Suprapubic skin (tissue), 4 donors: ENCODE measurements around the gene STIP1. TPM values are rescaled to one million over a fixed set of nuclear protein-coding genes. Genes with fewer than 3 reads are reported as not detected.
"Not testable (repeated sequence)": the region's sequence is repeated elsewhere in the genome, so short reads cannot be mapped to it uniquely, and the experiment has no call there.

Source experiments
- DNase-seq, 2 donors: peaks; one replicate each; pipeline ENCODE4 v3.0.0-alpha.2; 2019; ENCODE audit warnings: low spot score in 2 of 2
- H3K27ac ChIP-seq: fragments of 200-600 bp; sonication (generic); one replicate; pipeline ENCODE4 v1.5.1; 2019
- H3K27me3 ChIP-seq: fragments of 200-600 bp; sonication (generic); one replicate; pipeline ENCODE4 v1.5.1; 2019
- H3K36me3 ChIP-seq: fragments of 200-600 bp; sonication (generic); one replicate; pipeline ENCODE4 v1.5.1; 2019
- H3K4me1 ChIP-seq: fragments of 200-600 bp; sonication (generic); one replicate; pipeline ENCODE4 v1.5.1; 2019
- H3K4me3 ChIP-seq: fragments of 200-600 bp; sonication (generic); one replicate; pipeline ENCODE4 v1.5.1; 2019; ENCODE audit warnings: mild to moderate bottlenecking
- H3K9me3 ChIP-seq: fragments of 200-600 bp; sonication (generic); one replicate; pipeline ENCODE4 v1.5.1; 2019
- CTCF ChIP-seq, 2 donors: fragments of 200-600 bp in 1 of 2; fragments of 450-650 bp in 1 of 2; sonication (generic) in 1 of 2; IDR thresholded peaks; one replicate each; pipeline ENCODE4 v1.5.1; 2016 to 2019; ENCODE audit warnings: antibody characterized with exemption in 2 of 2, mild to moderate bottlenecking in 1 of 2, moderate library complexity in 1 of 2
- EP300 ChIP-seq: sonication (generic); formaldehyde crosslinking; IDR thresholded peaks from one replicate; pipeline ENCODE4 v1.6.1; 2017; ENCODE audit warnings: antibody characterized with exemption
- POLR2A ChIP-seq, 2 donors: fragments of 450-650 bp; IDR thresholded peaks; one replicate each; pipeline ENCODE4 v1.6.1; 2017; ENCODE audit warnings: antibody characterized with exemption in 2 of 2, mild to moderate bottlenecking in 2 of 2, moderate library complexity in 2 of 2
- POLR2AphosphoS5 ChIP-seq, 3 donors: sonication (generic); formaldehyde crosslinking; IDR thresholded peaks; one replicate each; pipeline ENCODE4 v1.6.1; 2017; ENCODE audit warnings: antibody characterized with exemption in 3 of 3
- WGBS: methylation state at CpG from one replicate; pipeline ENCODE4 v1.1.5; 2018; 5-methylcytosine and 5-hydroxymethylcytosine counted together
- total RNA-seq, 4 donors: library from RNA; depleted of rRNA; stranded (reverse); fragments of >200 nt; gene quantifications; one replicate each; pipeline ENCODE4 v1.1.0, GENCODE V29; 2016

The STIP1 gene
- total RNA-seq, 4 donors from 2014 or later = 47.1 to 93.9 (median 87.4) TPM

DNA sequence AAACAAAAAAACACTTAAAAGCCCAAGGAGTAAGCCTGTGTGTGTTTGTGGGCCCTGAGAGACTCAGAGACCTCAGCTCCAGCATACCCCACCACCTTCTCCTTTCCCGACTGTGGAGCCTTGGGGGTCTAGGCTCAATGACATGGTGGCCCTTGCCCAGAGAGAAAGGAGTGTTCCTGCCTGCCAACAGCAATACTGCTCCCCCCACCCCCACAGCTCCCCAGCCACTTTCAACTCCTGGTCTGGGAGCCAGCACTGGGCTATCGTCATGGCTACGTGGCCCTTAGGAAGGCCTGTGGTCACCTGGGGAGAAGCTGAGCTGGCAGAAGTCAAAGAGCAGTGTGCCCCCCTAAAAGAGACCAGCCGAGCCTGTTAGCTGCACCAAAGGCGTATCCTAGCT, 58.1 kb downstream of the STIP1 start:
- TF ChIP-seq POLR2AphosphoS5 (IDR thresholded peaks at IDR 0.05) = no peak
- no peak for TF ChIP-seq CTCF (IDR thresholded peaks at IDR 0.05)
- TF ChIP-seq EP300 = no peak
- no peak for TF ChIP-seq POLR2A (IDR thresholded peaks at IDR 0.05)
- 59% methylated on average over 5 of the region's 5 CpGs for WGBS
- no peak for DNase-seq

GRCh38 chr11:64244966-64245365, 59.0 kb downstream of the STIP1 start:
- WGBS = 40% methylated on average over 2 of the region's 6 CpGs
- H3K4me1 ChIP-seq = peaks cover 59% of the 10 kb centered on the region
- no peaks in the 10 kb centered on the region for H3K9me3 ChIP-seq
- peak overlapping the region; percentile 75 for H3K4me3 ChIP-seq
- peak overlapping the region; percentile 91 for H3K27ac ChIP-seq
- TF ChIP-seq POLR2A (IDR thresholded peaks at IDR 0.05) = no peak
- no peak for TF ChIP-seq CTCF (IDR thresholded peaks at IDR 0.05)
- TF ChIP-seq POLR2AphosphoS5 (IDR thresholded peaks at IDR 0.05) = no peak
- TF ChIP-seq EP300 = no peak
- DNase-seq = no peak
- H3K36me3 ChIP-seq = peaks cover 12% of the 10 kb centered on the region
- no peaks in the 10 kb centered on the region for H3K27me3 ChIP-seq

More for the DNA sequence above, 58.1 kb downstream of the STIP1 start:
- Histone ChIP-seq H3K36me3 (peaks cover 14% of the 10 kb centered on the region), H3K4me1 (peaks cover 67% of the 10 kb centered on the region), H3K27ac (no peak overlapping the region), H3K4me3 (no peak overlapping the region), H3K27me3 (no peaks in the 10 kb centered on the region), H3K9me3 (no peaks in the 10 kb centered on the region)

DNA sequence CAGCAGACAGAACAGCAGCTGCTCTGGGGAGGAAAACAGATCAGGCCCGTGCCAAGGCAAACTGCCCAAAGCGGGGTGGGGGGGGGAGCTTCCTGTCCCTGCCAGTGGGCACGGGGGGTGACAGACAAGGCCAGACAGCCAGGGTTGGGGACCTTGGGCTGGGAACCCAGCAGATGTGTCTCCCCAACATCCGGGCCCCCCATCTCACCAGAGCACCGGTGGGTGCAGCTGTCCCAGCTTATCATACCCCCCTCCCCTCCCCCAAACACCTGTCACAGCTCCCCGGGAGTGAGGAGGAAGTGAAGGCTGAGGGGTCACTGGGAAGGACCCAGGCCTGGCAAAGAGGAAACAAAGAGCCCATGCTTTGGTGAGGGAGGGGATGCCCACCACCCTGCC, 59.4 kb downstream of the STIP1 start:
- DNase-seq = no peak

GRCh38 chr11:64245797-64246620, 60.0 kb downstream of the STIP1 start:
- WGBS = 1% methylated on average over 21 of the region's 46 CpGs
- peak in 1 of 2 donors; percentile 94 for DNase-seq
- peaks cover 59% of the 10 kb centered on the region for H3K4me1 ChIP-seq

More for the DNA sequence above, 59.4 kb downstream of the STIP1 start:
- Histone ChIP-seq H3K36me3 (peaks cover 12% of the 10 kb centered on the region), H3K4me1 (peaks cover 56% of the 10 kb centered on the region), H3K27me3 (no peaks in the 10 kb centered on the region), H3K4me3 (peak overlapping the region; percentile 75), H3K9me3 (no peaks in the 10 kb centered on the region), H3K27ac (peak overlapping the region; percentile 91)
- 7% methylated on average over 2 of the region's 6 CpGs for WGBS
- TF ChIP-seq POLR2AphosphoS5 (IDR thresholded peaks at IDR 0.05) (no peak), POLR2A (IDR thresholded peaks at IDR 0.05) (no peak), EP300 (no peak), CTCF (IDR thresholded peaks at IDR 0.05) (no peak)

DNA sequence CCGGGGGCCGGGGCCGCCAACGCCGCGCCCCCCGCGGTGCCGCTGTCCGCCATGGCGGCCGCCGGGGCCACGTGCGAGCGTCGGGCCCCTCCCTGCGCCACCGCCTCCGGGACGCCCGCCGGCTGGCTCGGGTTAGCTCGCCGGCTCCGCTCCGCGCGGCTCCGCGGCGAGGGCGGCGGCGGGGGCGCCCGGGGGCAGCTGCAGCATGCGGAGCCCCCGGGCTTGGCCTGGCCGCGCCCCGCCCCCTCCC, 60.6 kb downstream of the STIP1 start:
- DNase-seq, H3K27me3 ChIP-seq, H3K9me3 ChIP-seq: not testable (repeated sequence)
- Histone ChIP-seq H3K27ac (peak overlapping the region; percentile 91), H3K36me3 (peaks cover 12% of the 10 kb centered on the region), H3K4me1 (peaks cover 61% of the 10 kb centered on the region), H3K4me3 (peak overlapping the region; percentile 75)
- WGBS = no CpG with 5 or more reads among the region's 43 CpGs

More at GRCh38 chr11:64245797-64246620, 60.0 kb downstream of the STIP1 start:
- Histone ChIP-seq H3K27me3 (no peaks in the 10 kb centered on the region), H3K4me3 (peak overlapping the region; percentile 75), H3K36me3 (peaks cover 12% of the 10 kb centered on the region), H3K27ac (peak overlapping the region; percentile 91), H3K9me3 (no peaks in the 10 kb centered on the region)
- TF ChIP-seq EP300 (no peak), POLR2AphosphoS5 (IDR thresholded peaks at IDR 0.05) (peak in 1 of 3 donors; percentile 56)

DNA sequence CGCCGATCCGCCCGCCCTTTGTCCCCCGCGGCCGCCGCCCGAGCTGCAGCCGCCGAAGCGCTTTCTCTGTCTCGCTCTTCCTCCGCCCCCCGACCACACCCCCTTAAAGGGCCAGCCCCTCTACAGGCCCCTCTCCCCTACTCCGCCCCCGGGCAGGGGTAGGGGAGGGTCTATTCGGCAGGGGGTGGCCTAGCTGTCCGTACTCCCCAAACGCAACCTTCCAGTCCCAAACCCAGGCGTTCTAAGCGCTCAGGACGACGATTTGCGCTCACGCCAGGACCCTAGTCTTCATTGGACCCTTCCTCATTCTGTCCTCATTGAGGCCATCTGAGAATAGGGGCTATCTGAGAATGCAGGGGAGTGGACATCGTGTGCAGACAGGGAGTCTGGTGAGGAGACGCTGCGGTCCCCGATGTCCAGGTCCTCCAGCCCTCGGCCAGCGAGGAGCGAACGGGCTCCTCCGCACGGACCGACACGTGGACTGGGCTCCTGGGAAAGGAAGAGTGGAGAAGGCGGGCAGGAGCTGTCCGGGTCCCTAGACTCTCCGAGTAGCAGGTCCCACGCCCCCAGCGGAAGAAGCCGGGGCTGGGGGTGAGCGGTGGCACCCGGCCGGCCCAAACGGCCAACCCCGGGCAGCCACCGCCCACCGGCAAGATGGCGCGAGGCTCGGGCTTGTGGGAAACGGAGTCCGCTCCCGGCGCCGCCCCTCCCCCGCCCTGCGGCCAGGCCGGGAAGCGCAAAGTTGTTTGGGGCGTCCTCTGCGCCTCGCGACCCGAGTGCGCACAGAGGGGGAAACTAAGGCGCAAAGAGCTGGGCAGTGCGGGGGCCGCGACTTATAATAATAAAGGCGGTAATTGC, 61.1 kb downstream of the STIP1 start, which contains the start of gene PPP1R14B:
Gene PPP1R14B (minus strand): TSS at position 73 of the 858 bp plus-strand sequence. CDS start 270 bp downstream, outside the sequence.
- Histone ChIP-seq H3K27me3 (no peaks in the 10 kb centered on the region), H3K27ac (peak within 1 kb of the TSS; percentile 91), H3K4me3 (peak within 1 kb of the TSS; percentile 75), H3K36me3 (peaks cover 12% of the 10 kb centered on the region), H3K4me1 (peaks cover 61% of the 10 kb centered on the region), H3K9me3 (no peaks in the 10 kb centered on the region)
- 2% methylated on average over 12 of the region's 74 CpGs for WGBS
- DNase-seq = peak; percentile 92
- TF ChIP-seq POLR2A (IDR thresholded peaks at IDR 0.05) (no peak), EP300 (no peak), POLR2AphosphoS5 (IDR thresholded peaks at IDR 0.05) (no peak), CTCF (IDR thresholded peaks at IDR 0.05) (no peak)
